H1 (cell line): Measurements from ENCODE around the gene TNFRSF13B. TPM values are rescaled to one million over a fixed set of nuclear protein-coding genes. Genes with fewer than 3 reads are reported as not detected.

Experiments used
- CTCF ChIA-PET: fragments of 300-600 bp; sonication (Branson Sonifier 250); formaldehyde crosslinking; loops from one replicate; lab custom pipeline; 2021; ENCODE audit not compliant: partially characterized antibody; lab: Charles Lee
- POLR2A ChIA-PET: fragments of 300-600 bp; sonication (Branson Sonifier 250); formaldehyde crosslinking; loops from one replicate; lab custom pipeline; 2021; ENCODE audit warnings: inconsistent platforms; ENCODE audit not compliant: partially characterized antibody; lab: Charles Lee
- DNase-seq, 2 experiments: peaks; one replicate each; pipeline versions ENCODE4 v3.0.0 to v3.0.0-alpha.2; 2010 to 2022; ENCODE audit warnings: low spot score in 2 of 2, low read depth in 1 of 2, mixed read lengths in 1 of 2
- FAIRE-seq: peaks from 2 replicates; lab custom pipeline; 2011; peaks lifted over from hg19 to GRCh38; lab: Jason Lieb, UNC
- H2AFZ ChIP-seq: 2 replicates; pipeline ENCODE4 v1.8.1; 2012; ENCODE audit warnings: low read length, inconsistent platforms
- H2AK5ac ChIP-seq: 2 replicates; pipeline ENCODE4 v1.6.1; 2013; ENCODE audit warnings: low read depth, low read length
- H2BK120ac ChIP-seq: replicated peaks from 2 replicates; pipeline ENCODE3; 2013; ENCODE audit warnings: low read depth, low read length, inconsistent platforms
- H2BK12ac ChIP-seq: 2 replicates; pipeline ENCODE4 v1.6.1; 2013; ENCODE audit warnings: low read depth, low read length
- H2BK15ac ChIP-seq: 2 replicates; pipeline ENCODE4 v1.6.1; 2013; ENCODE audit warnings: low read length
- H2BK20ac ChIP-seq: 2 replicates; pipeline ENCODE4 v1.6.1; 2013; ENCODE audit warnings: low read length
- H2BK5ac ChIP-seq: 2 replicates; pipeline ENCODE4 v1.6.1; 2013; ENCODE audit warnings: low read depth, low read length
- H3K14ac ChIP-seq: 2 replicates; pipeline ENCODE4 v1.6.1; 2013; ENCODE audit warnings: inconsistent platforms; ENCODE audit not compliant: insufficient read length
- H3K18ac ChIP-seq: 2 replicates; pipeline ENCODE4 v1.6.1; 2013; ENCODE audit warnings: low read length; ENCODE audit errors: extremely low read depth
- H3K23ac ChIP-seq: 2 replicates; pipeline ENCODE4 v1.6.1; 2013; ENCODE audit warnings: inconsistent platforms; ENCODE audit not compliant: insufficient read length
- H3K23me2 ChIP-seq: 2 replicates; pipeline ENCODE4 v1.6.1; 2013; ENCODE audit warnings: low read depth, low read length
- H3K27ac ChIP-seq: 2 replicates; pipeline ENCODE4 v1.6.1; 2011; ENCODE audit warnings: low read depth, low read length, inconsistent platforms
- H3K27me3 ChIP-seq, 4 experiments: replicated peaks in 1 of 4; 1 replicate in 1 of 4; 2 replicates in 3 of 4; pipeline versions ENCODE4 v1.6.1 to v1.8.1; 2011 to 2013; ENCODE audit warnings: low read length in 3 of 4, mild to moderate bottlenecking in 3 of 4, inconsistent platforms in 2 of 4, mixed read lengths in 2 of 4, moderate library complexity in 1 of 4; ENCODE audit not compliant: control insufficient read depth in 3 of 4, insufficient read depth in 3 of 4; ENCODE audit errors: extremely low read depth in 1 of 4
- H3K36me3 ChIP-seq, 4 experiments: 2 replicates each; pipeline versions ENCODE4 v1.6.1 to v1.8.1; 2011 to 2013; ENCODE audit warnings: mild to moderate bottlenecking in 4 of 4, low read length in 3 of 4, moderate library complexity in 2 of 4, control low read depth in 1 of 4, inconsistent platforms in 1 of 4; ENCODE audit not compliant: insufficient read depth in 4 of 4, control insufficient read depth in 2 of 4
- H3K4ac ChIP-seq: replicated peaks from 2 replicates; pipeline ENCODE3; 2013; ENCODE audit warnings: low read length, low read depth, mixed read lengths, inconsistent platforms; ENCODE audit not compliant: insufficient read length
- H3K4me1 ChIP-seq, 4 experiments: replicated peaks in 1 of 4; 1 replicate in 1 of 4; 2 replicates in 3 of 4; pipeline versions ENCODE4 v1.6.1 to v1.8.1; 2011 to 2013; ENCODE audit warnings: low read length in 3 of 4, inconsistent platforms in 2 of 4, mixed read lengths in 1 of 4; ENCODE audit not compliant: insufficient read depth in 4 of 4, control insufficient read depth in 3 of 4
- H3K4me2 ChIP-seq, 2 experiments: 2 replicates each; pipeline versions ENCODE4 v1.6.1 to v1.8.1; 2011 to 2013; ENCODE audit warnings: low read depth in 2 of 2, low read length in 2 of 2, control low read depth in 1 of 2, inconsistent platforms in 1 of 2, mild to moderate bottlenecking in 1 of 2; ENCODE audit not compliant: insufficient read depth in 1 of 2
- H3K4me3 ChIP-seq, 4 experiments: fragments of 200-600, 300-600 bp in 1 of 4; sonication (generic), shearing (Covaris generic), sonication (Bioruptor Twin) in 1 of 4; 2 replicates each; pipeline versions ENCODE4 v1.5.1 to v1.8.1; 2011 to 2016; ENCODE audit warnings: low read length in 4 of 4, low read depth in 3 of 4, control low read depth in 2 of 4, inconsistent platforms in 2 of 4, mild to moderate bottlenecking in 2 of 4, mixed read lengths in 1 of 4, moderate library complexity in 1 of 4; ENCODE audit not compliant: insufficient read depth in 2 of 4; ENCODE audit errors: extremely low read depth in 1 of 4
- H3K56ac ChIP-seq: replicated peaks from 2 replicates; pipeline ENCODE3; 2013; ENCODE audit warnings: low read depth, mild to moderate bottlenecking, mixed read lengths, low read length, inconsistent platforms; ENCODE audit not compliant: insufficient read length
- H3K79me1 ChIP-seq: 2 replicates; pipeline ENCODE4 v1.6.1; 2013; ENCODE audit warnings: low read depth, low read length, control low read depth
- H3K79me2 ChIP-seq, 2 experiments: 2 replicates each; pipeline versions ENCODE4 v1.6.1 to v1.8.1; 2012 to 2013; ENCODE audit warnings: low read length in 2 of 2, mild to moderate bottlenecking in 2 of 2, inconsistent platforms in 1 of 2; ENCODE audit not compliant: insufficient read depth in 2 of 2, control insufficient read depth in 1 of 2
- H3K9ac ChIP-seq, 4 experiments: replicated peaks in 1 of 4; 1 replicate in 1 of 4; 2 replicates in 3 of 4; pipeline versions ENCODE4 v1.6.1 to v1.8.1; 2011 to 2013; ENCODE audit warnings: low read depth in 3 of 4, low read length in 3 of 4, control low read depth in 2 of 4, mild to moderate bottlenecking in 2 of 4, moderate library complexity in 2 of 4, inconsistent platforms in 1 of 4; ENCODE audit errors: extremely low read depth in 1 of 4
- H3K9me3 ChIP-seq, 2 experiments: 2 replicates each; pipeline versions ENCODE4 v1.6.1 to v1.8.1; 2012 to 2013; ENCODE audit warnings: mild to moderate bottlenecking in 2 of 2, moderate library complexity in 2 of 2, control low read depth in 1 of 2, inconsistent platforms in 1 of 2, low read depth in 1 of 2, low read length in 1 of 2, mixed read lengths in 1 of 2; ENCODE audit not compliant: insufficient read depth in 2 of 2
- H4K20me1 ChIP-seq, 2 experiments: replicated peaks in 1 of 2; 2 replicates each; pipeline versions ENCODE3 to v1.8.1; 2011 to 2013; ENCODE audit warnings: inconsistent platforms in 2 of 2, low read length in 2 of 2, mild to moderate bottlenecking in 1 of 2; ENCODE audit not compliant: insufficient read depth in 2 of 2, control insufficient read depth in 1 of 2
- H4K5ac ChIP-seq: 2 replicates; pipeline ENCODE4 v1.6.1; 2013; ENCODE audit warnings: low read length, low read depth, mixed read lengths, inconsistent platforms; ENCODE audit not compliant: insufficient read length
- H4K8ac ChIP-seq: 2 replicates; pipeline ENCODE4 v1.8.0; 2013; ENCODE audit warnings: mild to moderate bottlenecking, moderate library complexity, low read length, inconsistent platforms; ENCODE audit not compliant: insufficient read depth; ENCODE audit errors: extremely low read depth
- H4K91ac ChIP-seq: replicated peaks from 2 replicates; pipeline ENCODE3; 2013; ENCODE audit warnings: low read length, mixed read lengths, inconsistent platforms; ENCODE audit not compliant: insufficient read length
- CREB1 ChIP-seq: IDR thresholded peaks from 2 replicates; pipeline ENCODE4 v1.6.1; 2012; ENCODE audit warnings: inconsistent platforms
- RBBP5 ChIP-seq: IDR thresholded peaks from 2 replicates; pipeline ENCODE4 v1.7.1; 2012; ENCODE audit warnings: low read depth, mild to moderate bottlenecking, inconsistent platforms, low read length, moderate library complexity, borderline replicate concordance
- WGBS, 2 experiments: shearing (Covaris generic) in 1 of 2; methylation state at CpG; one replicate each; pipeline versions ENCODE4 v1.1.6 to v1.1.7; 2013 to 2015; ENCODE audit warnings: low lambda C conversion rate in 2 of 2, mixed read lengths in 2 of 2, inconsistent platforms in 1 of 2, low coverage in 1 of 2, missing lambda C conversion rate in 1 of 2; ENCODE audit not compliant: insufficient replicate concordance in 2 of 2, insufficient coverage in 1 of 2, insufficient read length in 1 of 2; ENCODE audit errors: extremely low coverage in 1 of 2, missing lambda C conversion rate in 1 of 2; 5-methylcytosine and 5-hydroxymethylcytosine counted together
- polyA plus RNA-seq, 7 experiments: library from polyadenylated mRNA; depleted of rRNA in 3 of 7; stranded (reverse) in 5 of 7; unstranded in 2 of 7; fragments of >200 nt in 5 of 7; fragments of 200-250 nt in 2 of 7; gene quantifications; 1 replicate in 5 of 7; 2 replicates in 1 of 7; 4 replicates in 1 of 7; pipeline versions ENCODE4 v1.2.1 to v1.2.3, GENCODE V29; 2011 to 2013; ENCODE audit warnings: missing spikeins in 2 of 7, mixed read lengths in 2 of 7
- total RNA-seq: library from RNA; stranded (reverse); fragmentation: NEBNext Ultra II Directional; extraction: Animal tissue kit (Norgen Biotek cat#: 25700); gene quantifications from 2 replicates; pipeline ENCODE4 v1.2.1, GENCODE V29; 2021

TNFRSF13B gene
- total and polyA plus RNA-seq, 2 of the 8 experiments (the other 6 are each of a cell fraction or from before 2014, with no cell fraction given), result not detected

DNA sequence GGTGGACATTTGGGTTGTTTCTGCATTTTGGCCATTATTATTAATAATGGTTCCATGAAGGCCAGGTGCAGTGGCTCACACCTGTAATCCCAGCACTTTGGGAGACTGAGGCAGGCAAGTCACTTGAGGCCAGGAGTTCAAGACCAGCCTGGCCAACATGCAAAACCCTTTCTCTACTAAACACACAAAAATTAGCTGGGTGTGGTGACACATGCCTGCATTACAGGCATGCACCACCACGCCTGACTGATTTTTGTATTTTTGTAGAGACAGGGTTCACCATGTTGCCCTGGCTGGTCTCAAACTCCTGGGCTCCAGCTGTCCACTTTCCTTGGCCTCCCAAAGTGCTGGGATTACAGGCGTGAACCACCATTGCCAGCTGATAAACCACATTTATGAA, 58.5 kb downstream of the TNFRSF13B start:
- Histone ChIP-seq H2AFZ (no peak overlapping the region), H2BK5ac (no peak overlapping the region), H3K23me2 (no peaks in the 10 kb centered on the region), H2BK15ac (no peak overlapping the region), H3K14ac (no peak overlapping the region), H3K56ac (no peak overlapping the region), H4K5ac (no peak overlapping the region), H3K9me3 (no peaks in the 10 kb centered on the region), H3K23ac (no peak overlapping the region), H4K20me1 (no peaks in the 10 kb centered on the region), H3K4me3 (no peak overlapping the region), H3K79me1 (no peaks in the 10 kb centered on the region), H3K4me1 (0 out of 7 replicates have a peak, but pooled peaks cover 0 to 2% (median 0%) of the 10 kb centered on the region in 4 experiments), H3K9ac (no peak overlapping the region), H3K27ac (no peak overlapping the region), H2AK5ac (no peak overlapping the region), H3K4me2 (no peak overlapping the region), H2BK20ac (no peak overlapping the region), H3K27me3 (no peaks in the 10 kb centered on the region), H3K18ac (no peak overlapping the region), H3K4ac (no peak overlapping the region), H4K91ac (no peak overlapping the region), H2BK12ac (no peak overlapping the region), H2BK120ac (no peak overlapping the region), H4K8ac (no peak overlapping the region), H3K36me3 (no peaks in the 10 kb centered on the region), H3K79me2 (no peaks in the 10 kb centered on the region)
- 88% methylated on average over 2 of the region's 2 CpGs; no CpG with 5 or more reads in 1 of the 2 experiments for WGBS, 2 experiments
- CTCF ChIA-PET, result no interaction called here
- POLR2A ChIA-PET, result no interaction called here
- no peak for DNase-seq
- no peak for TF ChIP-seq RBBP5
- no peak for TF ChIP-seq CREB1
- FAIRE-seq, result no peak
